Measurements from ENCODE around the gene OR7G2. TPM values are rescaled to one million over a fixed set of nuclear protein-coding genes. Genes with fewer than 3 reads are reported as not detected.

OR7G2 gene
- total and polyA plus RNA-seq, 2 donors (not counting 1 experiment from before 2014, with no cell fraction given), result not detected

- intact Hi-C loops (cut with micrococcal nuclease), result no loop called here
- Mint-ChIP-seq H3K9me3 (ENCODE audit: insufficient read depth) (no peaks in the 10 kb centered on the region), H3K4me1 (no peaks in the 10 kb centered on the region), H3K27me3 (no peaks in the 10 kb centered on the region), H3K4me3 (no peak overlapping the region), H3K27ac (no peak overlapping the region)
- ATAC-seq (ENCODE audit: low read depth) (no peak), DNase-seq (no peak)
- WGBS (ENCODE audit: insufficient coverage), result 66% methylated on average over 3 of the region's 5 CpGs
- peaks cover 0 to 9% (median 0%) of the 10 kb centered on the region in 3 donors for H3K9me3 ChIP-seq (ENCODE audit: control extremely low read depth in 1 of 3, control insufficient read depth in 2 of 3, insufficient read depth in 1 of 3, low read length in 2 of 3)
- H3K4me1 ChIP-seq (ENCODE audit: control insufficient read depth in 2 of 2, insufficient read depth in 2 of 2, low read length in 2 of 2), result no peaks in the 10 kb centered on the region
- ChIA-PET CTCF (no interaction called here), POLR2A (no interaction called here)
- no peak overlapping the region for H2AFZ ChIP-seq (ENCODE audit: insufficient read depth, low read depth, low read length, poor library complexity, severe bottlenecking)
- H4K20me1 ChIP-seq (ENCODE audit: control insufficient read depth, insufficient read depth, low read length, poor library complexity, severe bottlenecking), result no peaks in the 10 kb centered on the region
- H3K27ac ChIP-seq (ENCODE audit: low read length in 2 of 2), result no peak overlapping the region
- no peak overlapping the region for H3K9ac ChIP-seq (ENCODE audit: low read length)
- no peak overlapping the region for H3K4me3 ChIP-seq (ENCODE audit: control extremely low read depth in 1 of 5, extremely low read depth in 1 of 5, insufficient read depth in 1 of 5, low read depth in 2 of 5, low read length in 4 of 5)
- no peaks in the 10 kb centered on the region for H3K36me3 ChIP-seq (replicated peaks in 1 of 2; ENCODE audit: control extremely low read depth in 1 of 2, control insufficient read depth in 1 of 2, extremely low read depth in 1 of 2, insufficient read depth in 2 of 2, low read length in 1 of 2)
- H3K27me3 ChIP-seq (replicated peaks in 1 of 4; ENCODE audit: control extremely low read depth in 1 of 4, control insufficient read depth in 3 of 4, insufficient read depth in 4 of 4, low read length in 3 of 4), result no peaks in the 10 kb centered on the region
- TF ChIP-seq CTCF (IDR thresholded peaks at IDR 0.05), result no peak
- TF ChIP-seq EZH2 (IDR thresholded peaks at IDR 0.05; ENCODE audit: borderline replicate concordance, insufficient read depth, low read depth, low read length, poor library complexity, severe bottlenecking), result no peak
- H3K4me2 ChIP-seq (replicated peaks; ENCODE audit: low read depth, low read length, poor library complexity, severe bottlenecking), result no peak overlapping the region
- no peaks in the 10 kb centered on the region for H3K79me2 ChIP-seq (ENCODE audit: control insufficient read depth, insufficient read depth, low read length)
Measured at GRCh38 chr19:9070066-9070465, 37.2 kb downstream of the OR7G2 start.

GRCh38 chr19:9065457-9066014, 41.7 kb downstream of the OR7G2 start:
- H3K4me1 Mint-ChIP-seq, result no peaks in the 10 kb centered on the region
- no peak overlapping the region for H3K4me3 ChIP-seq (ENCODE audit: control extremely low read depth in 1 of 5, extremely low read depth in 1 of 5, insufficient read depth in 1 of 5, low read depth in 2 of 5, low read length in 4 of 5)
- H3K4me3 Mint-ChIP-seq, result no peak overlapping the region
- no peak overlapping the region for H3K27ac Mint-ChIP-seq
- H3K79me2 ChIP-seq (ENCODE audit: control insufficient read depth, insufficient read depth, low read length), result no peaks in the 10 kb centered on the region
- no peaks in the 10 kb centered on the region for H3K27me3 ChIP-seq (replicated peaks in 1 of 4; ENCODE audit: control extremely low read depth in 1 of 4, control insufficient read depth in 3 of 4, insufficient read depth in 4 of 4, low read length in 3 of 4)
- H3K9me3 ChIP-seq (ENCODE audit: control extremely low read depth in 1 of 3, control insufficient read depth in 2 of 3, insufficient read depth in 1 of 3, low read length in 2 of 3), result peaks cover 0 to 7% (median 0%) of the 10 kb centered on the region in 3 donors
- no peaks in the 10 kb centered on the region for H3K36me3 ChIP-seq (replicated peaks in 1 of 2; ENCODE audit: control extremely low read depth in 1 of 2, control insufficient read depth in 1 of 2, extremely low read depth in 1 of 2, insufficient read depth in 2 of 2, low read length in 1 of 2)
- no peaks in the 10 kb centered on the region for H3K27me3 Mint-ChIP-seq
- DNase-seq (no peak), ATAC-seq (ENCODE audit: low read depth) (no peak)
- no peak overlapping the region for H3K27ac ChIP-seq (ENCODE audit: low read length in 2 of 2)
- H2AFZ ChIP-seq (ENCODE audit: insufficient read depth, low read depth, low read length, poor library complexity, severe bottlenecking), result no peak overlapping the region
- H4K20me1 ChIP-seq (ENCODE audit: control insufficient read depth, insufficient read depth, low read length, poor library complexity, severe bottlenecking), result no peaks in the 10 kb centered on the region
- WGBS (ENCODE audit: insufficient coverage), result 76% methylated on average over 11 of the region's 12 CpGs
- CTCF ChIA-PET, result no interaction called here
- no peaks in the 10 kb centered on the region for H3K9me3 Mint-ChIP-seq (ENCODE audit: insufficient read depth)
- TF ChIP-seq CTCF (IDR thresholded peaks at IDR 0.05) (no peak), EZH2 (IDR thresholded peaks at IDR 0.05; ENCODE audit: borderline replicate concordance, insufficient read depth, low read depth, low read length, poor library complexity, severe bottlenecking) (no peak)
- H3K9ac ChIP-seq (ENCODE audit: low read length), result no peak overlapping the region
- H3K4me1 ChIP-seq (ENCODE audit: control insufficient read depth in 2 of 2, insufficient read depth in 2 of 2, low read length in 2 of 2), result no peaks in the 10 kb centered on the region
- intact Hi-C loops (cut with micrococcal nuclease), result no loop called here
- POLR2A ChIA-PET, result no interaction called here
- H3K4me2 ChIP-seq (replicated peaks; ENCODE audit: low read depth, low read length, poor library complexity, severe bottlenecking), result no peak overlapping the region
